CD14-positive monocyte (primary cell): ENCODE results near the gene AEBP1. TPM values are rescaled to one million over a fixed set of nuclear protein-coding genes. Genes with fewer than 3 reads are reported as not detected.

Experiments used
- DNase-seq, 3 donors: peaks; one replicate each; pipeline ENCODE4 v3.0.0-alpha.2; 2011 to 2022
- H2AFZ ChIP-seq: 2 replicates; pipeline ENCODE4 v1.6.0; 2012; ENCODE audit warnings: mild to moderate bottlenecking, low read depth, low read length, inconsistent platforms; ENCODE audit not compliant: insufficient read depth, poor library complexity, severe bottlenecking
- H3K27ac ChIP-seq, 2 donors: 1 replicate in 1 of 2; 2 replicates in 1 of 2; pipeline ENCODE4 v1.5.1; 2012 to 2013; ENCODE audit warnings: low read length in 2 of 2, control low read depth in 1 of 2, inconsistent platforms in 1 of 2, low read depth in 1 of 2, mild to moderate bottlenecking in 1 of 2
- H3K27me3 ChIP-seq, 2 donors: one replicate each; pipeline versions ENCODE4 v1.6.0 to v1.6.1; 2011 to 2013; ENCODE audit warnings: low read length in 2 of 2; ENCODE audit not compliant: control insufficient read depth in 2 of 2, insufficient read depth in 2 of 2
- H3K36me3 ChIP-seq, 2 donors: replicated peaks in 1 of 2; 1 replicate in 1 of 2; 2 replicates in 1 of 2; pipeline versions ENCODE4 v1.5.1 to v1.6.1; 2012 to 2013; ENCODE audit warnings: low read length in 2 of 2, control low read depth in 1 of 2, inconsistent platforms in 1 of 2, mild to moderate bottlenecking in 1 of 2; ENCODE audit not compliant: insufficient read depth in 2 of 2, control insufficient read depth in 1 of 2
- H3K4me1 ChIP-seq, 2 donors: 1 replicate in 1 of 2; 2 replicates in 1 of 2; pipeline versions ENCODE4 v1.5.1 to v1.6.1; 2012 to 2013; ENCODE audit warnings: low read length in 2 of 2, control low read depth in 1 of 2, inconsistent platforms in 1 of 2, mild to moderate bottlenecking in 1 of 2, moderate library complexity in 1 of 2; ENCODE audit not compliant: insufficient read depth in 2 of 2, control insufficient read depth in 1 of 2
- H3K4me2 ChIP-seq: replicated peaks from 2 replicates; pipeline ENCODE3; 2012; ENCODE audit warnings: low read length, moderate library complexity, mild to moderate bottlenecking; ENCODE audit not compliant: poor library complexity, severe bottlenecking; ENCODE audit errors: extremely low read depth
- H3K4me3 ChIP-seq, 3 experiments: fragments of 200-600 bp in 1 of 3; sonication (generic) in 1 of 3; replicated peaks in 1 of 3; 1 replicate in 2 of 3; 2 replicates in 1 of 3; pipeline ENCODE4 v1.5.1; 2011 to 2013; ENCODE audit warnings: low read length in 3 of 3, mild to moderate bottlenecking in 3 of 3, control low read depth in 2 of 3, low read depth in 2 of 3, inconsistent platforms in 1 of 3, moderate library complexity in 1 of 3
- H3K79me2 ChIP-seq: 2 replicates; pipeline ENCODE4 v1.6.0; 2012; ENCODE audit warnings: mild to moderate bottlenecking, control low read depth, inconsistent platforms, low read length, moderate library complexity; ENCODE audit not compliant: insufficient read depth
- H3K9ac ChIP-seq: 2 replicates; pipeline ENCODE4 v1.6.0; 2017; ENCODE audit warnings: low read length, mild to moderate bottlenecking; ENCODE audit not compliant: insufficient read depth, poor library complexity, severe bottlenecking
- H3K9me3 ChIP-seq, 2 donors: replicated peaks in 1 of 2; 1 replicate in 1 of 2; 2 replicates in 1 of 2; pipeline versions ENCODE4 v1.5.1 to v1.6.1; 2012 to 2013; ENCODE audit warnings: low read length in 2 of 2, control low read depth in 1 of 2; ENCODE audit not compliant: control insufficient read depth in 1 of 2, insufficient read depth in 1 of 2
- H4K20me1 ChIP-seq: 2 replicates; pipeline ENCODE4 v1.6.0; 2012; ENCODE audit warnings: mild to moderate bottlenecking, low read length, control low read depth, moderate library complexity; ENCODE audit not compliant: insufficient read depth
- H3K27ac Mint-ChIP-seq, 7 donors: one replicate each; pipeline ENCODE4 v1.8.0; 2020; ENCODE audit warnings: mild to moderate bottlenecking in 7 of 7, mixed read lengths in 7 of 7, moderate library complexity in 6 of 7, inconsistent platforms in 2 of 7
- H3K27me3 Mint-ChIP-seq, 3 donors: one replicate each; pipeline ENCODE4 v1.8.0; 2021 to 2022; ENCODE audit warnings: low read depth in 3 of 3, mild to moderate bottlenecking in 3 of 3, mixed read lengths in 3 of 3, moderate library complexity in 3 of 3, inconsistent platforms in 1 of 3
- H3K36me3 Mint-ChIP-seq, 2 donors: one replicate each; pipeline ENCODE4 v1.8.0; 2020; ENCODE audit warnings: mixed read lengths in 2 of 2, inconsistent platforms in 1 of 2, mild to moderate bottlenecking in 1 of 2
- H3K4me1 Mint-ChIP-seq: one replicate; pipeline ENCODE4 v1.8.0; 2020; ENCODE audit warnings: mild to moderate bottlenecking, mixed read lengths
- H3K4me3 Mint-ChIP-seq, 2 donors: one replicate each; pipeline ENCODE4 v1.8.0; 2020; ENCODE audit warnings: mild to moderate bottlenecking in 2 of 2, mixed read lengths in 2 of 2, moderate library complexity in 1 of 2
- H3K9me3 Mint-ChIP-seq, 7 donors: one replicate each; pipeline ENCODE4 v1.8.0; 2020 to 2022; ENCODE audit warnings: mixed read lengths in 7 of 7, mild to moderate bottlenecking in 6 of 7, moderate library complexity in 6 of 7, inconsistent platforms in 2 of 7
- CTCF ChIP-seq: fragments of 200-600 bp; IDR thresholded peaks from one replicate; pipeline ENCODE4 v1.8.0; 2022; ENCODE audit warnings: antibody characterized with exemption, mild to moderate bottlenecking
- WGBS: methylation state at CpG from one replicate; pipeline ENCODE4 v1.1.5; 2013; ENCODE audit warnings: missing lambda C conversion rate; ENCODE audit not compliant: insufficient coverage; 5-methylcytosine and 5-hydroxymethylcytosine counted together
- intact Hi-C, 2 donors: fragments of 100-400 bp; cut with micrococcal nuclease; formaldehyde crosslinking; loops; one replicate each; pipeline versions ENCODE4 v1.15.0 to v1.15.1; 2023
- polyA plus RNA-seq, 3 donors: library from polyadenylated mRNA; depleted of rRNA in 1 of 3; unstranded in 2 of 3; stranded (reverse) in 1 of 3; fragments of 300-500 nt in 2 of 3; fragments of >200 nt in 1 of 3; fragmentation: Illumina TruSeq in 2 of 3; gene quantifications; 1 replicate in 2 of 3; 2 replicates in 1 of 3; pipeline ENCODE4 v1.2.3, GENCODE V29; 2012 to 2021

Gene AEBP1
- polyA plus RNA-seq, 3 donors = 0.08 TPM; not detected in 2

DNA sequence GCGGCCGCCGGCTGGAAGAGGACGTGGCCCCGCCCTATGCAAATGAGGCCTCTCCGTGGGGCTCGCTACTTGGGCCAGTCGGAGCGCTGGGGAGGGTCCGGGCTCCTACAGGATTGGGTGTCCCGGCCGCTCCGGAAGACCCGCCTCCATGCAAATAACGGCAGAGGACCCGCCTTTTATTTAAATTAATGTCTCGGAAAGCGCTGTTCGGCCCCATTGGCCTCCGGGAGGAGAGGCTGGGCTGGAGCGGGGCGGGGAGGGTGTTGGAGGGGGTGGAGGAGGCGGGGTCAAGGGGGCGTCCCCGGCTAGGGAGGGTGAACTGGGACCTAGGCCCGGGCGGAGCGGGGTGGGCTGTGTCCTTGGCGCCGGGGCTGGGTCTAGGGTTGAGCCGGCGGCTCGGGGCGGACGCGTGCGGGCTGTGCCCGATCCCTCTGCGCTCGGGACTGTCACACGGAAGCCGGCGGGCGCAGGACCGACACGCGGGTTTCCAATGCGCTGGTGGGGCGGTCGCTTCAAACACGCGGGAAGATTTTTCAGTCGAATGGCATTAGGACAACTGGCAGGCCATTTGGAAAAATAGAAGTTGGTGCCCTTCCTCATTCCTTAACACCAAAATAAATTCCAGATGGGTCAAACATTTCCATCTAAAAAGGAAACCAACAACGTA lies 21.5 kb upstream of the AEBP1 start:
- Histone ChIP-seq H3K4me1 (peaks cover 14 to 16% of the 10 kb centered on the region in 2 donors), H3K9me3 (no peaks in the 10 kb centered on the region), H4K20me1 (no peaks in the 10 kb centered on the region), H3K4me3 (peak overlapping the region; percentile 57 to 83 (median 78)), H3K36me3 (peaks cover 31 to 32% of the 10 kb centered on the region in 2 donors), H3K27me3 (no peaks in the 10 kb centered on the region), H3K4me2 (peak overlapping the region; percentile 77), H3K9ac (peak overlapping the region; percentile 71), H2AFZ (peak overlapping the region; percentile 80), H3K79me2 (peaks cover 23% of the 10 kb centered on the region), H3K27ac (peak overlapping the region; percentile 80 to 83)
- intact Hi-C loops = loop anchor here (2.0 to 10.0 kb wide), 4 partner anchors 38 to 410 kb away; partner anchors contain the start of genes POLD2 (in 2 of the 2), DBNL (in 1 of the 2) and NUDCD3 (in 1 of the 2)
- Mint-ChIP-seq H3K9me3 (peaks cover 0 to 3% (median 0%) of the 10 kb centered on the region in 7 donors), H3K27ac (peak overlapping the region; percentile 65 to 94 (median 84)), H3K27me3 (peaks cover 0 to 6% (median 1%) of the 10 kb centered on the region in 3 donors), H3K4me3 (peak overlapping the region; percentile 75 to 85), H3K4me1 (peaks cover 25% of the 10 kb centered on the region), H3K36me3 (peaks cover 34% of the 10 kb centered on the region in 2 donors)
- peak; percentile 97 to 99 (median 99) for DNase-seq
- no peak for TF ChIP-seq CTCF
- WGBS = under 1% methylated on average over 53 of the region's 54 CpGs

DNA sequence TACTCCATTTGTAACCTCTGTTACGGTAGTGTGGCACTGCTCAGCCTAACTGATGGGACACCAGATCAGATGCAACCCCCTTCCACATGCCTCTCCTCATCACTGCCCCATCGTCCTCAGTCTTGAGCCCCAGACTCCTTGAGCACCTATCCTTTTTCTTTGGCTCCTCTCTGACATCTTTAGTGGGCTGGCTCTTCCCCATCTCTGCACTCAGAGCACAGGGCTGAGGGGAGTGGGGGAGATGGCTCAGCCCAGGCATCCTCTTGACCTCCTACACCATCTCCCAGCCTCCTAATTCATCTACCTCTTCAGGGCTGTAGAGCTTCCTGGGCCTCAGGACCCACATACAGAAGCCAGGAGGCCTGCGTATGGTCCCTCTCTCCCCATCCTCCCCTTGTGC lies 20.3 kb upstream of the AEBP1 start:
- Histone ChIP-seq H3K4me1 (peaks cover 14 to 16% of the 10 kb centered on the region in 2 donors), H3K36me3 (peaks cover 20 to 21% of the 10 kb centered on the region in 2 donors), H3K9ac (no peak overlapping the region), H3K9me3 (no peaks in the 10 kb centered on the region), H4K20me1 (no peaks in the 10 kb centered on the region), H3K27me3 (no peaks in the 10 kb centered on the region), H2AFZ (peak overlapping the region; percentile 26), H3K27ac (no peak overlapping the region), H3K79me2 (peaks cover 23% of the 10 kb centered on the region), H3K4me3 (no peak overlapping the region), H3K4me2 (no peak overlapping the region)
- Mint-ChIP-seq H3K27ac (peak overlapping the region in 2 of 7 donors; percentile 0 to 17), H3K9me3 (peaks cover 0 to 3% (median 0%) of the 10 kb centered on the region in 7 donors), H3K4me3 (no peak overlapping the region), H3K36me3 (peaks cover 23% of the 10 kb centered on the region in 2 donors), H3K4me1 (peaks cover 23% of the 10 kb centered on the region), H3K27me3 (peaks cover 0 to 6% (median 1%) of the 10 kb centered on the region in 3 donors)
- WGBS = 100% methylated on average over 3 of the region's 3 CpGs
- no peak for DNase-seq
- TF ChIP-seq CTCF = no peak
- intact Hi-C loops = loop anchor here (2.0 to 10.0 kb wide), 4 partner anchors 39 to 409 kb away; partner anchors contain the start of genes POLD2 (in 2 of the 2), DBNL (in 1 of the 2) and NUDCD3 (in 1 of the 2)
